Keratinocyte (primary cell): ENCODE data around the gene TPO. TPM values are rescaled to one million over a fixed set of nuclear protein-coding genes. Genes with fewer than 3 reads are reported as not detected.

Experiments used
- DNase-seq: peaks from one replicate; pipeline ENCODE4 v3.0.0-alpha.2; 2011; ENCODE audit warnings: low read depth, missing footprints, low spot score
- FAIRE-seq: peaks from 2 replicates; lab custom pipeline; 2011; peaks lifted over from hg19 to GRCh38; lab: Jason Lieb, UNC
- H2AFZ ChIP-seq: 2 replicates; pipeline ENCODE4 v1.6.0; 2012; ENCODE audit warnings: low read length, control low read depth, inconsistent platforms; ENCODE audit not compliant: control insufficient read depth
- H3K27ac ChIP-seq: 2 replicates; pipeline ENCODE4 v1.5.1; 2011; ENCODE audit warnings: low read length; ENCODE audit not compliant: control insufficient read depth, insufficient read depth
- H3K27me3 ChIP-seq: 3 replicates; pipeline ENCODE4 v1.6.0; 2011; ENCODE audit warnings: low read length; ENCODE audit not compliant: control insufficient read depth, insufficient read depth; ENCODE audit errors: extremely low read depth
- H3K36me3 ChIP-seq, 2 experiments: 2 replicates in 1 of 2; 3 replicates in 1 of 2; pipeline ENCODE4 v1.5.1; 2011; ENCODE audit warnings: low read length in 2 of 2, mild to moderate bottlenecking in 1 of 2; ENCODE audit not compliant: control insufficient read depth in 2 of 2, insufficient read depth in 2 of 2; ENCODE audit errors: extremely low read depth in 1 of 2
- H3K4me1 ChIP-seq: 3 replicates; pipeline ENCODE4 v1.5.1; 2011; ENCODE audit warnings: low read length; ENCODE audit not compliant: control insufficient read depth, insufficient read depth; ENCODE audit errors: extremely low read depth
- H3K4me2 ChIP-seq: 3 replicates; pipeline ENCODE4 v1.6.0; 2011; ENCODE audit warnings: low read depth, low read length; ENCODE audit not compliant: control insufficient read depth, insufficient read depth; ENCODE audit errors: extremely low read depth
- H3K4me3 ChIP-seq, 3 experiments: fragments of 200-600 bp in 1 of 3; sonication (generic) in 1 of 3; 2 replicates in 2 of 3; 3 replicates in 1 of 3; pipeline ENCODE4 v1.5.1; 2011 to 2016; ENCODE audit warnings: low read length in 3 of 3, mild to moderate bottlenecking in 3 of 3, control low read depth in 2 of 3, inconsistent platforms in 1 of 3, low read depth in 1 of 3, mixed read lengths in 1 of 3, mixed run types in 1 of 3, moderate library complexity in 1 of 3; ENCODE audit not compliant: control insufficient read depth in 2 of 3, insufficient read depth in 2 of 3; ENCODE audit errors: extremely low read depth in 1 of 3
- H3K79me2 ChIP-seq: 2 replicates; pipeline ENCODE4 v1.6.0; 2012; ENCODE audit warnings: low read length; ENCODE audit not compliant: control insufficient read depth, insufficient read depth
- H3K9ac ChIP-seq: 3 replicates; pipeline ENCODE4 v1.6.0; 2011; ENCODE audit warnings: low read length; ENCODE audit not compliant: control insufficient read depth, insufficient read depth; ENCODE audit errors: extremely low read depth
- H3K9me1 ChIP-seq: 3 replicates; pipeline ENCODE4 v1.6.0; 2011; ENCODE audit warnings: low read length; ENCODE audit not compliant: control insufficient read depth, insufficient read depth; ENCODE audit errors: extremely low read depth
- H3K9me3 ChIP-seq: 2 replicates; pipeline ENCODE4 v1.5.1; 2012; ENCODE audit warnings: low read depth, low read length; ENCODE audit not compliant: control insufficient read depth
- H4K20me1 ChIP-seq: 3 replicates; pipeline ENCODE4 v1.6.0; 2011; ENCODE audit warnings: low read length; ENCODE audit not compliant: control insufficient read depth, insufficient read depth; ENCODE audit errors: extremely low read depth
- CTCF ChIP-seq, 3 experiments: IDR thresholded peaks in 1 of 3; conservative IDR thresholded peaks in 1 of 3; optimal IDR thresholded peaks in 1 of 3; 2 replicates in 2 of 3; 3 replicates in 1 of 3; pipeline versions ENCODE3 to v1.5.1; 2011; ENCODE audit warnings: low read length in 3 of 3, mild to moderate bottlenecking in 3 of 3, moderate library complexity in 2 of 3, control low read depth in 1 of 3, inconsistent platforms in 1 of 3; ENCODE audit not compliant: insufficient read depth in 2 of 3; ENCODE audit errors: extremely low read depth in 1 of 3
- EZH2 ChIP-seq: IDR thresholded peaks from one replicate; pipeline ENCODE4 v1.6.1; 2012; ENCODE audit warnings: inconsistent platforms, mild to moderate bottlenecking, low read length, moderate library complexity
- dilution Hi-C: fragments of 300-500 bp; cut with MboI; formaldehyde crosslinking; loops from one replicate; pipeline ENCODE4 v1.7.0; 2020; ENCODE audit warnings: low sequenced_read_pairs; ENCODE audit not compliant: extremely low pct_ligation_motif_present
- polyA plus RNA-seq, 5 experiments: library from polyadenylated mRNA; depleted of rRNA in 3 of 5; stranded (reverse) in 3 of 5; stranded (forward) in 1 of 5; unstranded in 1 of 5; fragments of >200 nt; gene quantifications; 1 replicate in 1 of 5; 2 replicates in 3 of 5; 3 replicates in 1 of 5; pipeline versions ENCODE4 v1.2.1 to v1.2.3, GENCODE V29; 2011 to 2012; ENCODE audit warnings: missing spikeins in 2 of 5, low read depth in 1 of 5, low replicate concordance in 1 of 5

Gene TPO
- polyA plus RNA-seq, 1 donor (not counting 4 experiments of a cell fraction or from before 2014, with no cell fraction given): 0.07 TPM

- Histone ChIP-seq H3K4me3 (no peak overlapping the region), H3K27ac (no peak overlapping the region), H3K36me3 (no peaks in the 10 kb centered on the region), H2AFZ (no peak overlapping the region), H4K20me1 (no peaks in the 10 kb centered on the region), H3K9me1 (no peaks in the 10 kb centered on the region), H3K4me1 (peaks cover 3% of the 10 kb centered on the region), H3K27me3 (no peaks in the 10 kb centered on the region), H3K9me3 (no peaks in the 10 kb centered on the region), H3K79me2 (no peaks in the 10 kb centered on the region), H3K4me2 (no peak overlapping the region), H3K9ac (no peak overlapping the region)
- no peak for TF ChIP-seq EZH2
- TF ChIP-seq CTCF (optimal IDR thresholded peaks at IDR 0.05 in 1 of 3, IDR thresholded peaks at IDR 0.05 in 1 of 3, conservative IDR thresholded peaks at IDR 0.05 in 1 of 3; ENCODE audit: extremely low read depth in 1 of 3, insufficient read depth in 2 of 3, low read length in 3 of 3): no peak
- no peak for FAIRE-seq
- dilution Hi-C loops: no loop called here
- DNase-seq: no peak
These were observed 33.0 kb downstream of the TPO start for GRCh38 chr2:1446301-1446700.

- TF ChIP-seq EZH2 (no peak), CTCF (optimal IDR thresholded peaks at IDR 0.05 in 1 of 3, IDR thresholded peaks at IDR 0.05 in 1 of 3, conservative IDR thresholded peaks at IDR 0.05 in 1 of 3; ENCODE audit: extremely low read depth in 1 of 3, insufficient read depth in 2 of 3, low read length in 3 of 3) (no peak)
- dilution Hi-C loops: no loop called here
- FAIRE-seq (no peak), DNase-seq (no peak)
- Histone ChIP-seq H3K9ac (no peak overlapping the region), H4K20me1 (no peaks in the 10 kb centered on the region), H3K9me3 (no peaks in the 10 kb centered on the region), H3K4me2 (no peak overlapping the region), H2AFZ (no peak overlapping the region), H3K27ac (no peak overlapping the region), H3K36me3 (no peaks in the 10 kb centered on the region), H3K4me1 (no peaks in the 10 kb centered on the region), H3K4me3 (no peak overlapping the region), H3K9me1 (no peaks in the 10 kb centered on the region), H3K27me3 (no peaks in the 10 kb centered on the region), H3K79me2 (no peaks in the 10 kb centered on the region)
These were observed 34.7 kb downstream of the TPO start for GRCh38 chr2:1448009-1448408.
